ENCODE results near the gene PMFBP1.
"Not testable (repeated sequence)": the region's sequence is repeated elsewhere in the genome, so short reads cannot be mapped to it uniquely, and the experiment has no call there.

The PMFBP1 gene

DNA sequence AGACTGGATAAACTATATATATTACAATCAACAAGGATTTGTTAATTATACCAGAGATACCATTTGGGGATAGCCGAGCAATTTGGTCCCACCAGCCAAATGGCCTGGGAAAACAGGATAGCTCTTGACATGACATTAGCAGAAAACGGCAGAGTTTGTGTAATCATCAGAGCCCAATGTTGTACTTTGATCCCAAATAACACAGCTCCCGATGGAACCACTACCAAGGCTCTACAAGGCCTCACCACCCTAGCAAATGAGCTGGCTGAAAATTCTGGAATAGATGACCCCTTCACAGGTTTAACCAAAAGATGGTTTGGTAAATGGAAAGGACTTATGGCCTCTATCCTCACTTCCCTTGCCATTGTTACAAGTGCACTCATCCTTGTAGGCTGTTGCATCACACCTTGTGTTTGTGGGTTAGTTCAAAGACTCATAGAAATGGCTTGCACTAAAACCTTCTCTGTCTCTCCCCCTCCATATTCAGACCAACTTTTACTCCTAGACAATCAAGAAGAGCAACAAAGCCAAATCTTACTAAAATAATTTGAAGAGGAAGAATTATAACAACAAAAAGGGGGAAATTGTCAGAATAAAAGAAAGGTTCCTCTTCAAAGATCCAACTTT, 88.1 kb downstream of the PMFBP1 start:
- Histone ChIP-seq H3K4me3 (replicated peaks; ENCODE audit: insufficient read depth, low read length) (no peak overlapping the region), H3K27ac (replicated peaks) (no peak overlapping the region), H3K27me3 (ENCODE audit: insufficient read depth, poor library complexity, severe bottlenecking) (no peaks in the 10 kb centered on the region)
- TF ChIP-seq, protein P1, sequence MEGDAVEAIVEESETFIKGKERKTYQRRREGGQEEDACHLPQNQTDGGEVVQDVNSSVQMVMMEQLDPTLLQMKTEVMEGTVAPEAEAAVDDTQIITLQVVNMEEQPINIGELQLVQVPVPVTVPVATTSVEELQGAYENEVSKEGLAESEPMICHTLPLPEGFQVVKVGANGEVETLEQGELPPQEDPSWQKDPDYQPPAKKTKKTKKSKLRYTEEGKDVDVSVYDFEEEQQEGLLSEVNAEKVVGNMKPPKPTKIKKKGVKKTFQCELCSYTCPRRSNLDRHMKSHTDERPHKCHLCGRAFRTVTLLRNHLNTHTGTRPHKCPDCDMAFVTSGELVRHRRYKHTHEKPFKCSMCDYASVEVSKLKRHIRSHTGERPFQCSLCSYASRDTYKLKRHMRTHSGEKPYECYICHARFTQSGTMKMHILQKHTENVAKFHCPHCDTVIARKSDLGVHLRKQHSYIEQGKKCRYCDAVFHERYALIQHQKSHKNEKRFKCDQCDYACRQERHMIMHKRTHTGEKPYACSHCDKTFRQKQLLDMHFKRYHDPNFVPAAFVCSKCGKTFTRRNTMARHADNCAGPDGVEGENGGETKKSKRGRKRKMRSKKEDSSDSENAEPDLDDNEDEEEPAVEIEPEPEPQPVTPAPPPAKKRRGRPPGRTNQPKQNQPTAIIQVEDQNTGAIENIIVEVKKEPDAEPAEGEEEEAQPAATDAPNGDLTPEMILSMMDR (IDR thresholded peaks at IDR 0.05; ENCODE audit: insufficient read depth, low read length), result no peak
- no peak for TF ChIP-seq SPI1 (IDR thresholded peaks at IDR 0.05; ENCODE audit: borderline replicate concordance, low read depth)
- TF ChIP-seq GABPA (IDR thresholded peaks at IDR 0.05; ENCODE audit: low read depth), result no peak
- TF ChIP-seq, protein P2, sequence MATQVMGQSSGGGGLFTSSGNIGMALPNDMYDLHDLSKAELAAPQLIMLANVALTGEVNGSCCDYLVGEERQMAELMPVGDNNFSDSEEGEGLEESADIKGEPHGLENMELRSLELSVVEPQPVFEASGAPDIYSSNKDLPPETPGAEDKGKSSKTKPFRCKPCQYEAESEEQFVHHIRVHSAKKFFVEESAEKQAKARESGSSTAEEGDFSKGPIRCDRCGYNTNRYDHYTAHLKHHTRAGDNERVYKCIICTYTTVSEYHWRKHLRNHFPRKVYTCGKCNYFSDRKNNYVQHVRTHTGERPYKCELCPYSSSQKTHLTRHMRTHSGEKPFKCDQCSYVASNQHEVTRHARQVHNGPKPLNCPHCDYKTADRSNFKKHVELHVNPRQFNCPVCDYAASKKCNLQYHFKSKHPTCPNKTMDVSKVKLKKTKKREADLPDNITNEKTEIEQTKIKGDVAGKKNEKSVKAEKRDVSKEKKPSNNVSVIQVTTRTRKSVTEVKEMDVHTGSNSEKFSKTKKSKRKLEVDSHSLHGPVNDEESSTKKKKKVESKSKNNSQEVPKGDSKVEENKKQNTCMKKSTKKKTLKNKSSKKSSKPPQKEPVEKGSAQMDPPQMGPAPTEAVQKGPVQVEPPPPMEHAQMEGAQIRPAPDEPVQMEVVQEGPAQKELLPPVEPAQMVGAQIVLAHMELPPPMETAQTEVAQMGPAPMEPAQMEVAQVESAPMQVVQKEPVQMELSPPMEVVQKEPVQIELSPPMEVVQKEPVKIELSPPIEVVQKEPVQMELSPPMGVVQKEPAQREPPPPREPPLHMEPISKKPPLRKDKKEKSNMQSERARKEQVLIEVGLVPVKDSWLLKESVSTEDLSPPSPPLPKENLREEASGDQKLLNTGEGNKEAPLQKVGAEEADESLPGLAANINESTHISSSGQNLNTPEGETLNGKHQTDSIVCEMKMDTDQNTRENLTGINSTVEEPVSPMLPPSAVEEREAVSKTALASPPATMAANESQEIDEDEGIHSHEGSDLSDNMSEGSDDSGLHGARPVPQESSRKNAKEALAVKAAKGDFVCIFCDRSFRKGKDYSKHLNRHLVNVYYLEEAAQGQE (IDR thresholded peaks at IDR 0.05; ENCODE audit: insufficient replicate concordance, low read depth), result no peak
- TF ChIP-seq POLR2AphosphoS5 (IDR thresholded peaks at IDR 0.05; ENCODE audit: low read depth), result no peak
- no peak for DNase-seq (ENCODE audit: low read depth in 1 of 2, low spot score in 1 of 2)

DNA sequence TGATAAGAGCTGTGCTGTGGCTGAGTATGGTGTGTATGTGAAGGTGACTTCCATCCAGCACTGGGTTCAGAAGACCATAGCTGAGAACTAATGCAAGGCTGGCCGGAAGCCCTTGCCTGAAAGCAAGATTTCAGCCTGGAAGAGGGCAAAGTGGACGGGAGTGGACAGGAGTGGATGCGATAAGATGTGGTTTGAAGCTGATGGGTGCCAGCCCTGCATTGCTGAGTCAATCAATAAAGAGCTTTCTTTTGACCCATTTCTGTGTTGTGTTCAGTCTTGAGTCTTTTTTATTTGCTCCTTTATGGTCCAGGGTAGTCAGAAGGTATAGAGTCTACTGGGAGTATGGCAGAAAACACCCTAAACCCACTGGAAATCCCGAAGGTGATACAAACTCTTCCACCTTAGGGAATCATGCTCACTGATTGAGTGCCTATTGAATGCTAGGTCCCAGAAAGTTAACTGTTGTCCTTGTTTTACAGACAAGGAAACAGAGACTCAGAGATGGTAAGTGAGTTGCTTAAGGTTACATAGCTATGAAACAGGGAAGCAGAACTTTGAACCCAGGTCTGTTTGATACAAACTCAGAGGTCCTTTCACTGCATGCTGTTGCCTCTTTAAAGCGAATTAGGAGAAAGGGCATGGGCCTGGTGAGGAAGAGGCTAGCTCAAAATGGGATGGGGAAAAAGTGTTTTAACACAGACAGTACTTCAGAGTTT, 94.8 kb downstream of the PMFBP1 start:
- not testable (repeated sequence) for H3K27ac ChIP-seq (replicated peaks); DNase-seq (ENCODE audit: low read depth in 1 of 2, low spot score in 1 of 2); H3K27me3 ChIP-seq (ENCODE audit: insufficient read depth, poor library complexity, severe bottlenecking); H3K4me3 ChIP-seq (replicated peaks; ENCODE audit: insufficient read depth, low read length)

DNA sequence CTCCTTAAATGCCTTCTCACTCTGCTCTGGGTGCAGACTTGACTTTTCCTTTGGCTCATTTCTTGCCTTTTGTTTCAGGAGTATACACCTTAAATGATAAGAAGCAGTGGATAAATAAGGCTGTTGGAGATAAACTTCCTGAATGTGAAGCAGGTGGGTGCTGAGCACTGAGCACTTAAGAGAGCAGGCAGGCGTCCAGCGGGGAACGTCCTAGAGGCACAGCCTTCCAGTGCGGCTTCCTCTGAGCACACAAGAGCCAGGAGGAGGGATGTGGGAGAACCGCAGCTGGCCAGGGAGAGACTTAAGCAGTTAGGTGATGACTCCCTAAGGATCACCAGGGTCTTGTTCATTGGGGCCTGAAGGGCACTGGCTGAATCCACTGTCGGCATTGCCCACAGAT, 96.9 kb downstream of the PMFBP1 start:
- DNase-seq (ENCODE audit: low read depth in 1 of 2, low spot score in 1 of 2); H3K27me3 ChIP-seq (ENCODE audit: insufficient read depth, poor library complexity, severe bottlenecking); H3K4me3 ChIP-seq (replicated peaks; ENCODE audit: insufficient read depth, low read length); H3K27ac ChIP-seq (replicated peaks): not testable (repeated sequence)

DNA sequence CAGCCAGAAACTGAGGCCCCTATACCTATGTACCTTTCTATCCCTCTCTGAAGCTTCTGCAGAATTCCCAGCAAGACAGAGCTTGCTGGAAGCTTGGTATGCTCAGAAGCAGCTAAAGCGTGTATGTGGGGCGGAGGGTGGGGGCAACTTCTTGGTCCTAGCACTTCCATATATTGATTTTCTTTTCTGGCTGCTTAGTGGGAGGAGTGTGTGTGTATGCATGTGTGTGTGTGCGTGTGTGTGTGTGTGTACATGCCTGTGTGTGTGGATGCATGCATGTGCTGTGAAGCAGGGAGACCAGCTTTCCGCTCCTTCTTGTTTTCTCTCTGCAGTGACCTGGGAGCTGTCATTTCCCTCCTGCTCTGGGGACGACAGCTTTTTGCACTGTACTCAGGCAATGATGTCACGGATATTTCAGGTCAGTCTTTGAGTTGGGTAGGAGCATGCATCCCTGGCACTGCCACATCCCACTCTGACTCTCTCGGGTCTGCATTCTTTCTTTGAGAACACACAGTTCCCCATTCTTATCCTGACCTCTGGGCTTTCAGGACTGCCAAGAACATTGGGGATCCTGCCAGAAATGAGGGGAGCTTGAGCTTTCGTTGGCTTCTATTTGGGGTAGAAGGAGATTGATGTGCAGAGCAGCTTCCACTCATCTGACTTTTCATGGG, 98.3 kb downstream of the PMFBP1 start:
- no peak overlapping the region for H3K4me3 ChIP-seq (replicated peaks; ENCODE audit: insufficient read depth, low read length)
- no peak for DNase-seq (ENCODE audit: low read depth in 1 of 2, low spot score in 1 of 2)
- H3K27me3 ChIP-seq (ENCODE audit: insufficient read depth, poor library complexity, severe bottlenecking), result no peaks in the 10 kb centered on the region
- H3K27ac ChIP-seq (replicated peaks), result no peak overlapping the region
- TF ChIP-seq, protein P2 (IDR thresholded peaks at IDR 0.05; ENCODE audit: insufficient replicate concordance, low read depth), result no peak
- TF ChIP-seq SPI1 (IDR thresholded peaks at IDR 0.05; ENCODE audit: borderline replicate concordance, low read depth) (no peak), GABPA (IDR thresholded peaks at IDR 0.05; ENCODE audit: low read depth) (no peak)

DNA sequence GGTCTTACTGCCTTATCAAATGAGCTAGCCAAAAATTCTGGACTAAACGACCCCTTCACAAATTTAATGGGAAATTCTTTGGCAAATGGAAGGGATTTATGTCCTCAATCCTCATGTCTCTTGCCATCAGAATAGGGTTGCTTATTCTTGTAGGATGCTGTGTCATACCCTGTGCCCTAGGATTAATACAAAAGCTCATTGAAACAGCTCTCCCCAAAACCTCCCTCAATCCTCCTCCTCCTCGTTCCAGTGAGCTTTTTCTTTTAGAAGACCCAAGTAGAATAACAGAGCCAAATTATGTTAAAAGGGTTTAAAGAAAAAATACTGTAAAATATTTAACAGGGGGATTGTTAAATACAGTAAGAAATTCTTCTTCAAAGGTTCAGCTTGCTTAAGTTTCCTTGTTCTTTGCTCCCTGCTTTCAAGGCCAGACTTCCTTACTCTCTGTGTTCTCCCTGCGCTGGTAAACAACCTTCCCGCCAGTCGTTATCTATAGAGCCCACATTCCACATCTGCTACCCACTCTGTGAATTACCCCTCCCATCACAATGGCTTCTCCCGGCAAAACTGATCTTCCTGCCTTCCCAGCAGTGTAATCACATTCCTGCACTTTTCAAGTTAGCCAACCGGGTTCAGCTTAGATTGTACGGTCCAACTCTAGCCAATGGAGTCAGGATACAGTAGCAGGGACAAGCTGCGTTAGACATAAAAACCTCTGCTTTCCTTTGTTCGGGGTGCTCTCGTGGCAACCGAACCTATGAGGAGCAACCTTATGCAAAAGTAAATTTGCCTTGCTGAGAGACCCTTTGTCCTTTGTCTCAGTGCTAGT, 99.2 kb downstream of the PMFBP1 start:
- TF ChIP-seq POLR2AphosphoS5 (IDR thresholded peaks at IDR 0.05; ENCODE audit: low read depth), result no peak
- TF ChIP-seq GABPA (IDR thresholded peaks at IDR 0.05; ENCODE audit: low read depth), result no peak
- TF ChIP-seq, protein P1 (IDR thresholded peaks at IDR 0.05; ENCODE audit: insufficient read depth, low read length), result no peak
- no peak for TF ChIP-seq SPI1 (IDR thresholded peaks at IDR 0.05; ENCODE audit: borderline replicate concordance, low read depth)
- TF ChIP-seq, protein P2 (IDR thresholded peaks at IDR 0.05; ENCODE audit: insufficient replicate concordance, low read depth), result no peak
- no peak overlapping the region for H3K4me3 ChIP-seq (replicated peaks; ENCODE audit: insufficient read depth, low read length)
- H3K27me3 ChIP-seq (ENCODE audit: insufficient read depth, poor library complexity, severe bottlenecking), result no peaks in the 10 kb centered on the region
- H3K27ac ChIP-seq (replicated peaks), result no peak overlapping the region
- DNase-seq (ENCODE audit: low read depth in 1 of 2, low spot score in 1 of 2), result no peak

Measured in HL-60 (cell line).